GM23338 (cell line): ENCODE measurements around the gene GMPS. TPM values are rescaled to one million over a fixed set of nuclear protein-coding genes. Genes with fewer than 3 reads are reported as not detected.

Experiments
- ATAC-seq: fragments of 200-7000 bp; cut with Tn5 transposase; 3 replicates; pipeline ENCODE4 v1.9.1; 2020
- DNase-seq: peaks from one replicate; pipeline ENCODE4 v3.0.0-alpha.2; 2015; ENCODE audit warnings: low spot score
- H2AFZ ChIP-seq: fragments of 200-600 bp; sonication (generic); 2 replicates; pipeline ENCODE4 v1.8.0; 2016; ENCODE audit warnings: antibody characterized with exemption, mild to moderate bottlenecking, moderate library complexity
- H3F3A ChIP-seq: fragments of 200-600 bp; sonication (generic); replicated peaks from 2 replicates; pipeline ENCODE4 v1.8.0; 2017; ENCODE audit warnings: antibody characterized with exemption, mixed run types, low read depth
- H3K27ac ChIP-seq: fragments of 200-600 bp; sonication (generic); 2 replicates; pipeline ENCODE4 v1.6.1; 2016; ENCODE audit warnings: low read depth
- H3K27me3 ChIP-seq: fragments of 200-600 bp; sonication (generic); 2 replicates; pipeline ENCODE4 v1.8.0; 2016; ENCODE audit warnings: mild to moderate bottlenecking, mixed run types, moderate library complexity; ENCODE audit not compliant: insufficient read depth
- H3K36me3 ChIP-seq: fragments of 200-600 bp; sonication (generic); 2 replicates; pipeline ENCODE4 v1.8.0; 2016; ENCODE audit warnings: mild to moderate bottlenecking; ENCODE audit not compliant: insufficient read depth
- H3K4me1 ChIP-seq: fragments of 200-600 bp; sonication (generic); 2 replicates; pipeline ENCODE4 v1.8.0; 2016; ENCODE audit warnings: mild to moderate bottlenecking, moderate library complexity; ENCODE audit not compliant: insufficient read depth
- H3K4me2 ChIP-seq: fragments of 200-600 bp; sonication (generic); 2 replicates; pipeline ENCODE4 v1.7.1; 2017; ENCODE audit warnings: mixed run types
- H3K4me3 ChIP-seq: fragments of 200-600 bp; sonication (generic); 2 replicates; pipeline ENCODE4 v1.6.1; 2016; ENCODE audit warnings: mixed run types
- H3K79me2 ChIP-seq: fragments of 200-600 bp; sonication (generic); replicated peaks from 2 replicates; pipeline ENCODE4 v1.8.0; 2017; ENCODE audit warnings: mild to moderate bottlenecking; ENCODE audit not compliant: insufficient read depth
- H3K9me2 ChIP-seq: fragments of 200-600 bp; sonication (generic); 2 replicates; pipeline ENCODE4 v1.8.0; 2017; ENCODE audit not compliant: insufficient read depth
- H4K20me1 ChIP-seq: fragments of 200-600 bp; sonication (generic); replicated peaks from 2 replicates; pipeline ENCODE4 v1.8.0; 2017; ENCODE audit warnings: mild to moderate bottlenecking; ENCODE audit not compliant: insufficient read depth
- H3K27ac Mint-ChIP-seq: 2 replicates; pipeline ENCODE4 v1.8.0; 2020; ENCODE audit warnings: inconsistent platforms, mild to moderate bottlenecking, moderate library complexity, mixed read lengths
- H3K27me3 Mint-ChIP-seq: 3 replicates; pipeline ENCODE4 v1.8.0; 2022; ENCODE audit warnings: low read depth, mild to moderate bottlenecking, moderate library complexity, mixed read lengths, inconsistent platforms; ENCODE audit not compliant: insufficient read depth, poor library complexity
- H3K36me3 Mint-ChIP-seq: 3 replicates; pipeline ENCODE4 v1.8.0; 2021; ENCODE audit warnings: low read depth, mild to moderate bottlenecking, inconsistent platforms, moderate library complexity, mixed read lengths
- H3K4me1 Mint-ChIP-seq: 3 replicates; pipeline ENCODE4 v1.8.0; 2020; ENCODE audit warnings: mild to moderate bottlenecking, inconsistent platforms, mixed read lengths
- H3K4me3 Mint-ChIP-seq: 3 replicates; pipeline ENCODE4 v1.8.0; 2021; ENCODE audit warnings: moderate library complexity, mild to moderate bottlenecking, inconsistent platforms, mixed read lengths
- H3K9me3 Mint-ChIP-seq: 3 replicates; pipeline ENCODE4 v1.8.0; 2020; ENCODE audit warnings: moderate library complexity, mild to moderate bottlenecking, inconsistent platforms, mixed read lengths
- CTCF ChIP-seq, 2 experiments: fragments of 200-600 bp in 1 of 2; sonication (generic) in 1 of 2; conservative IDR thresholded peaks; 2 replicates each; pipeline versions ENCODE4 v1.5.1 to v1.6.1; 2016 to 2017; ENCODE audit warnings: antibody characterized with exemption in 2 of 2, low read depth in 2 of 2, mild to moderate bottlenecking in 2 of 2, moderate library complexity in 1 of 2
- EZH2phosphoT487 ChIP-seq: fragments of 200-600 bp; sonication (generic); IDR thresholded peaks from one replicate; pipeline ENCODE4 v1.8.1; 2018; ENCODE audit warnings: antibody characterized with exemption; ENCODE audit not compliant: unreplicated experiment
- JUNB ChIP-seq: IDR thresholded peaks from one replicate; pipeline ENCODE4 v1.6.1; 2016; ENCODE audit warnings: antibody characterized with exemption; ENCODE audit not compliant: unreplicated experiment
- ZNF114 ChIP-seq: fragments of 250-450 bp; sonication (Bioruptor Pico); IDR thresholded peaks from 2 replicates; pipeline ENCODE4 v1.5.0; 2020; ENCODE audit warnings: mild to moderate bottlenecking, moderate library complexity
- polyA plus RNA-seq: library from polyadenylated mRNA; unstranded; fragments of >200 nt; fragmentation: Nextera tagmentation; extraction: Ambion mirVana; gene quantifications from 2 replicates; pipeline ENCODE4 v1.2.1, GENCODE V29; 2016
- total RNA-seq: library from RNA; depleted of rRNA; stranded (reverse); fragments of >200 nt; shearing (Covaris generic); gene quantifications from 2 replicates; pipeline ENCODE4 v1.2.3, GENCODE V29; 2014
- TF ChIP-seq, protein P1 (sequence below): IDR thresholded peaks from 2 replicates; pipeline ENCODE4 v1.6.1; 2016; ENCODE audit warnings: antibody characterized with exemption

Gene GMPS
- total and polyA plus RNA-seq, 2 experiments from 2014 or later, result 72.0 to 145 TPM

GRCh38 chr3:155972885-155973584 is 102.6 kb downstream of the GMPS start:
- Mint-ChIP-seq H3K4me3 (no peak overlapping the region), H3K36me3 (peaks cover 11% of the 10 kb centered on the region; the same call in 2 of the 3 replicates), H3K4me1 (no peaks in the 10 kb centered on the region), H3K9me3 (peaks cover 9% of the 10 kb centered on the region; the same call in 2 of the 3 replicates), H3K27ac (no peak overlapping the region), H3K27me3 (peaks cover 3% of the 10 kb centered on the region)
- Histone ChIP-seq H4K20me1 (no peaks in the 10 kb centered on the region), H3K9me2 (no peaks in the 10 kb centered on the region), H3K79me2 (no peaks in the 10 kb centered on the region), H3K36me3 (no peaks in the 10 kb centered on the region), H3F3A (no peaks in the 10 kb centered on the region), H3K4me3 (no peak overlapping the region), H3K4me2 (no peak overlapping the region), H3K27ac (no peak overlapping the region), H3K27me3 (no peaks in the 10 kb centered on the region), H3K4me1 (no peaks in the 10 kb centered on the region), H2AFZ (no peak overlapping the region)
- ATAC-seq (no peak), DNase-seq (no peak)
- no peak for TF ChIP-seq EZH2phosphoT487
- TF ChIP-seq, protein P1, sequence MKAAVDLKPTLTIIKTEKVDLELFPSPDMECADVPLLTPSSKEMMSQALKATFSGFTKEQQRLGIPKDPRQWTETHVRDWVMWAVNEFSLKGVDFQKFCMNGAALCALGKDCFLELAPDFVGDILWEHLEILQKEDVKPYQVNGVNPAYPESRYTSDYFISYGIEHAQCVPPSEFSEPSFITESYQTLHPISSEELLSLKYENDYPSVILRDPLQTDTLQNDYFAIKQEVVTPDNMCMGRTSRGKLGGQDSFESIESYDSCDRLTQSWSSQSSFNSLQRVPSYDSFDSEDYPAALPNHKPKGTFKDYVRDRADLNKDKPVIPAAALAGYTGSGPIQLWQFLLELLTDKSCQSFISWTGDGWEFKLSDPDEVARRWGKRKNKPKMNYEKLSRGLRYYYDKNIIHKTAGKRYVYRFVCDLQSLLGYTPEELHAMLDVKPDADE, result no peak
- TF ChIP-seq JUNB, result no peak
- TF ChIP-seq ZNF114 (CRISPR knock-in tag), result no peak

GRCh38 chr3:155978324-155978723 is 107.9 kb downstream of the GMPS start:
- Histone ChIP-seq H4K20me1 (no peaks in the 10 kb centered on the region), H3F3A (no peaks in the 10 kb centered on the region), H2AFZ (no peak overlapping the region), H3K36me3 (no peaks in the 10 kb centered on the region), H3K27ac (no peak overlapping the region), H3K27me3 (no peaks in the 10 kb centered on the region), H3K79me2 (no peaks in the 10 kb centered on the region), H3K4me2 (no peak overlapping the region), H3K9me2 (no peaks in the 10 kb centered on the region), H3K4me1 (no peaks in the 10 kb centered on the region), H3K4me3 (no peak overlapping the region)
- Mint-ChIP-seq H3K4me1 (no peaks in the 10 kb centered on the region), H3K36me3 (no peaks in the 10 kb centered on the region), H3K27me3 (peaks cover 2% of the 10 kb centered on the region), H3K4me3 (no peak overlapping the region), H3K9me3 (no peaks in the 10 kb centered on the region), H3K27ac (no peak overlapping the region)
- ATAC-seq (no peak), DNase-seq (no peak)
- TF ChIP-seq, protein P1, result no peak
- TF ChIP-seq CTCF (conservative IDR thresholded peaks at IDR 0.05; ENCODE audit: low read depth in 2 of 2), result peak; percentile 50 to 72
